Testis (tissue), 3 donors: Measurements from ENCODE around the gene TTC14. TPM values are rescaled to one million over a fixed set of nuclear protein-coding genes. Genes with fewer than 3 reads are reported as not detected.

ENCODE experiments used
- DNase-seq: peaks from one replicate; pipeline ENCODE4 v3.0.0-alpha.2; 2019
- H3K27ac ChIP-seq, 2 donors: fragments of 200-600 bp; sonication (generic); one replicate each; pipeline ENCODE4 v1.5.1; 2019
- H3K27me3 ChIP-seq: fragments of 200-600 bp; sonication (generic); one replicate; pipeline ENCODE4 v1.5.1; 2019
- H3K36me3 ChIP-seq: fragments of 200-600 bp; sonication (generic); one replicate; pipeline ENCODE4 v1.5.1; 2017; ENCODE audit warnings: low read depth; ENCODE audit errors: missing control alignments
- H3K4me1 ChIP-seq: fragments of 200-600 bp; sonication (generic); one replicate; pipeline ENCODE4 v1.5.1; 2019
- H3K4me3 ChIP-seq, 2 donors: fragments of 200-600 bp; sonication (generic); one replicate each; pipeline ENCODE4 v1.5.1; 2017 to 2019
- H3K9me3 ChIP-seq: fragments of 200-600 bp; sonication (generic); one replicate; pipeline ENCODE4 v1.5.1; 2017
- POLR2A ChIP-seq: fragments of 450-650 bp; IDR thresholded peaks from one replicate; pipeline ENCODE4 v1.6.1; 2017; ENCODE audit warnings: antibody characterized with exemption, mild to moderate bottlenecking, moderate library complexity
- WGBS, 2 donors: methylation state at CpG; one replicate each; pipeline ENCODE4 v1.1.5; 2018; 5-methylcytosine and 5-hydroxymethylcytosine counted together
- intact Hi-C: fragments of 100-400 bp; cut with DNase I; formaldehyde crosslinking; loops from one replicate; pipeline ENCODE4 v1.15.1; 2023; ENCODE audit warnings: low total_unique reads
- polyA plus RNA-seq: library from polyadenylated mRNA; stranded (reverse); fragments of 350-450 nt; fragmentation: Illumina TruSeq; extraction: RNeasy Lipid Tissue Mini Kit (QIAGEN cat#74804); gene quantifications from one replicate; pipeline ENCODE4 v1.2.3, GENCODE V29; 2014; ENCODE audit warnings: low read depth, low replicate concordance; ENCODE audit not compliant: insufficient read depth
- total RNA-seq, 2 donors: library from RNA; depleted of rRNA; stranded (reverse); fragments of >200 nt; gene quantifications; one replicate each; pipeline ENCODE4 v1.2.3, GENCODE V29; 2016
- TF ChIP-seq, protein P1 (sequence below), 3 experiments: fragments of 450-650 bp in 2 of 3; fragments of 200-600 bp in 1 of 3; sonication (generic) in 1 of 3; IDR thresholded peaks; one replicate each; pipeline ENCODE4 v1.5.1; 2016 to 2019; ENCODE audit warnings: antibody characterized with exemption in 3 of 3, mild to moderate bottlenecking in 2 of 3, moderate library complexity in 1 of 3

Gene TTC14
- total and polyA plus RNA-seq, 3 donors from 2014 or later = 18.6 to 79.9 (median 79.6) TPM

DNA sequence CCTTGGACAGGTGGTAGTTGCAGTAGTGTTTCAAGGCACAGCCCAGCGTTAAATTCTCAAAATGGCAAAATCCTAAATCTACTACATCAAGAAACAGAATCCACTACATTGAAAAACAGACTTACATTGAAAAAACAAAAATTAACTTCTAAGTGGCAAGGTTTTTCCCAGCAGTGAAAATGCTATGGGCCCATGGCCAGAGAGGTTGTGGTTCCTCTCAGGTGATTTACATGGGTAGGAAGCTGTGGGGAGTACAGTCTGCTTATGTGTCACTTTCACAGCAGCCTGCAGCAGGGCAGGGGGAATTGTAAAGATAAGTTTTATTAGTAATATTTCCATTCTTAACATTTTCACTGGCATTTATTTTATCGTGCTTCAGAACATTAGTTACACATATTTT, 24.9 kb downstream of the TTC14 start:
- no peaks in the 10 kb centered on the region for H3K9me3 ChIP-seq
- no peaks in the 10 kb centered on the region for H3K4me1 ChIP-seq
- no peak for DNase-seq
- no peak overlapping the region for H3K4me3 ChIP-seq
- TF ChIP-seq, protein P1, sequence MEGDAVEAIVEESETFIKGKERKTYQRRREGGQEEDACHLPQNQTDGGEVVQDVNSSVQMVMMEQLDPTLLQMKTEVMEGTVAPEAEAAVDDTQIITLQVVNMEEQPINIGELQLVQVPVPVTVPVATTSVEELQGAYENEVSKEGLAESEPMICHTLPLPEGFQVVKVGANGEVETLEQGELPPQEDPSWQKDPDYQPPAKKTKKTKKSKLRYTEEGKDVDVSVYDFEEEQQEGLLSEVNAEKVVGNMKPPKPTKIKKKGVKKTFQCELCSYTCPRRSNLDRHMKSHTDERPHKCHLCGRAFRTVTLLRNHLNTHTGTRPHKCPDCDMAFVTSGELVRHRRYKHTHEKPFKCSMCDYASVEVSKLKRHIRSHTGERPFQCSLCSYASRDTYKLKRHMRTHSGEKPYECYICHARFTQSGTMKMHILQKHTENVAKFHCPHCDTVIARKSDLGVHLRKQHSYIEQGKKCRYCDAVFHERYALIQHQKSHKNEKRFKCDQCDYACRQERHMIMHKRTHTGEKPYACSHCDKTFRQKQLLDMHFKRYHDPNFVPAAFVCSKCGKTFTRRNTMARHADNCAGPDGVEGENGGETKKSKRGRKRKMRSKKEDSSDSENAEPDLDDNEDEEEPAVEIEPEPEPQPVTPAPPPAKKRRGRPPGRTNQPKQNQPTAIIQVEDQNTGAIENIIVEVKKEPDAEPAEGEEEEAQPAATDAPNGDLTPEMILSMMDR (IDR thresholded peaks at IDR 0.05) = no peak
- no peak for TF ChIP-seq POLR2A
- WGBS, 2 donors = 84 to 85% methylated on average over 2 of the region's 2 CpGs
- no peaks in the 10 kb centered on the region for H3K36me3 ChIP-seq
- no peaks in the 10 kb centered on the region for H3K27me3 ChIP-seq
- intact Hi-C loops = no loop called here
- no peak overlapping the region for H3K27ac ChIP-seq

DNA sequence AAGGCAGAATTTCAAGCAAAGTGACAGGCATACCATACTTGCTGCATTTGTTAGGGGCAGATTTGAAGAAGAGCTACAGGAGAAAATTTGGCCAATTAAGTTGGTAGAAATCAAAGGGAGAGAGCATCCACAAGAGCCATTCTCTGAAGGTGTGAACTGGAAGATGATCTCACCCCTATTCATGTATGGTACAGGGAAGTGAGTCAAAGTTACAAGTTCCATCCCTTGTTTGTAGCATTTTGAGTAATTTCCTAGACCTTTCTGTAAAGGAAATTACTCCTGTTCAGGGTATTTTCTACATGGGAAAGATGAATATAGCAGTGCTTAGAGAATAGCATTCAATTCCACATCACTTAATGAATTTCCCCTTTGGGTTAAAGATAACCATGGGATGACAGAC, 28.4 kb downstream of the TTC14 start:
- H3K27me3 ChIP-seq = no peaks in the 10 kb centered on the region
- H3K36me3 ChIP-seq = no peaks in the 10 kb centered on the region
- H3K4me3 ChIP-seq = no peak overlapping the region
- no peaks in the 10 kb centered on the region for H3K9me3 ChIP-seq
- no peaks in the 10 kb centered on the region for H3K4me1 ChIP-seq
- H3K27ac ChIP-seq = no peak overlapping the region
- TF ChIP-seq POLR2A = no peak
- TF ChIP-seq, protein P1 (IDR thresholded peaks at IDR 0.05) = no peak
- DNase-seq = no peak
- intact Hi-C loops = no loop called here

DNA sequence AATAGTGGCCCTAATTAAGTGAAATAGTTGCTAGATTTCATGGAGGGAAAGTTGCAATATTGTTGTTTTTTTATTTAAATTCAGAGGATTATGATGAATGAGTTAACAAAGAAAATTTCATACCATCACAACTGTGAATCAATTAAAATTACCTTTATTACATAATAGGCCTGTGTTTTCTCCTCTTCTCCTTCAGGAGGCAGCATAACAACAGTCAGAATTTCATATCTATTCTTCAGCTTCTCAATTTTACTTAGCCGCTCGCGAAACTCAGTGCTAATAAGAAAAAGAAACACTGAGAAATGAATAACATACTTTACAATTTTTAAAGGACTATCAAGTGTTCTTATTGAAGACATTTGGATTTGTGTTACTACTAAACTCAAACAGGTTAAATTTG, 29.4 kb downstream of the TTC14 start:
- H3K27ac ChIP-seq = no peak overlapping the region
- no peaks in the 10 kb centered on the region for H3K4me1 ChIP-seq
- DNase-seq = no peak
- TF ChIP-seq, protein P1 (IDR thresholded peaks at IDR 0.05) = no peak
- TF ChIP-seq POLR2A = no peak
- H3K9me3 ChIP-seq = no peaks in the 10 kb centered on the region
- intact Hi-C loops = no loop called here
- no peaks in the 10 kb centered on the region for H3K27me3 ChIP-seq
- 86 to 90% methylated on average over 3 of the region's 3 CpGs for WGBS, 2 donors
- no peaks in the 10 kb centered on the region for H3K36me3 ChIP-seq
- no peak overlapping the region for H3K4me3 ChIP-seq

DNA sequence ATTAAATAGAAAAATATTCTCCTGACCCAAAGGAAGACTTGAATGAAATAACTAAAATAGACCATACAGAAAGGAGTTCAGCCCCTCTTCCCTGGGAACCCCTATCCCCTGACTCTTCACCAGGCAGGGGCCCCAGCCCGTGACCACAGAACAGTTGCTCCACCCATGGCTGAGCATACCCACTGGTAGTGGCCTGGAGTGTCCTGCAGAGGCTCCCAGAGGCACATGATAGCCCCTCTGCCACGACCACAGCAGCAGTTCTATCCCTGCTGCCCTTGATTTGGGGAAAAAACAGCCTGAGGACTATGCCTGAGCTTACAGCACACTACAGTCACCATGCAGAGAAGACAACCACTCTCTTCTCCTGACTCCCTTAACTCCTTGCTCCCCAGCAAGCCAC, 31.8 kb downstream of the TTC14 start:
- Histone ChIP-seq H3K4me3 (no peak overlapping the region), H3K4me1 (no peaks in the 10 kb centered on the region), H3K27ac (no peak overlapping the region), H3K27me3 (no peaks in the 10 kb centered on the region), H3K36me3 (no peaks in the 10 kb centered on the region), H3K9me3 (no peaks in the 10 kb centered on the region)
- DNase-seq = no peak
- TF ChIP-seq, protein P1 (IDR thresholded peaks at IDR 0.05) = no peak
- TF ChIP-seq POLR2A = no peak
- 30 to 35% methylated on average over 2 of the region's 2 CpGs for WGBS, 2 donors
- intact Hi-C loops = no loop called here

DNA sequence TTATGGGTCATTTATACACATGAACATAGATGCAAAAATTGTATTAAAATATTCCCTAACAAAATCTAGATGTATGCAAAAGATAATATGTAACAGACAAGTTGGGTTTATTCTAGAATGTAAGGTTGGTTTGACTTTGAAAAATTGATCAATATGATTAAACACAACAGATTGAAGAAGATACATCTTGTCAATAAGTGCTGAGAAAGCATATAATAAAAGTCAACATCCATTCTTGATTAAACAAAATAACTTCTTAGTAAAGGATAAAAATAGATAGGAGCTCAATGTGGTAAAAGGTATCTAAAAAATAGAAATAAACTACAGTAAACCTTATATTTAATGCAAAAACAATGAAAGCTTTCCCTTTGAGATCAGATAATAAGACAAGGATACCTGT, 39.0 kb downstream of the TTC14 start:
- TF ChIP-seq POLR2A = no peak
- TF ChIP-seq, protein P1 (IDR thresholded peaks at IDR 0.05) = no peak
- intact Hi-C loops = no loop called here
- Histone ChIP-seq H3K36me3 (no peaks in the 10 kb centered on the region), H3K27ac (no peak overlapping the region), H3K4me3 (no peak overlapping the region), H3K4me1 (no peaks in the 10 kb centered on the region), H3K9me3 (no peaks in the 10 kb centered on the region), H3K27me3 (no peaks in the 10 kb centered on the region)
- DNase-seq = no peak
